Liver (tissue), 9 donors: Measurements from ENCODE around the gene HOXA4. TPM values are rescaled to one million over a fixed set of nuclear protein-coding genes. Genes with fewer than 3 reads are reported as not detected.

Source experiments
- DNase-seq: peaks from one replicate; pipeline ENCODE4 v3.0.0-alpha.2; 2017; ENCODE audit warnings: low spot score
- H3K27ac ChIP-seq, 2 donors: one replicate each; pipeline ENCODE4 v1.7.0; 2013; ENCODE audit warnings: inconsistent platforms in 2 of 2, low read length in 2 of 2, control low read depth in 1 of 2, low read depth in 1 of 2, mild to moderate bottlenecking in 1 of 2
- H3K27me3 ChIP-seq, 4 donors: one replicate each; pipeline versions ENCODE4 v1.6.1 to v1.7.0; 2013; ENCODE audit warnings: low read length in 3 of 4, inconsistent platforms in 1 of 4, mild to moderate bottlenecking in 1 of 4, moderate library complexity in 1 of 4; ENCODE audit not compliant: control insufficient read depth in 4 of 4, insufficient read depth in 4 of 4
- H3K36me3 ChIP-seq, 4 donors: one replicate each; pipeline versions ENCODE4 v1.6.1 to v1.7.0; 2013; ENCODE audit warnings: low read length in 3 of 4, mild to moderate bottlenecking in 3 of 4, low read depth in 1 of 4, moderate library complexity in 1 of 4; ENCODE audit not compliant: control insufficient read depth in 4 of 4, insufficient read depth in 3 of 4
- H3K4me1 ChIP-seq, 4 donors: one replicate each; pipeline versions ENCODE4 v1.6.1 to v1.7.0; 2013; ENCODE audit warnings: low read length in 3 of 4, mild to moderate bottlenecking in 3 of 4, moderate library complexity in 1 of 4; ENCODE audit not compliant: control insufficient read depth in 4 of 4, insufficient read depth in 4 of 4
- H3K4me3 ChIP-seq, 3 donors: one replicate each; pipeline versions ENCODE4 v1.6.1 to v1.7.0; 2013; ENCODE audit warnings: low read length in 3 of 3, control low read depth in 1 of 3, low read depth in 1 of 3, mild to moderate bottlenecking in 1 of 3
- H3K9ac ChIP-seq, 2 donors: one replicate each; pipeline ENCODE4 v1.7.0; 2013; ENCODE audit warnings: low read length in 2 of 2, mild to moderate bottlenecking in 2 of 2, moderate library complexity in 2 of 2, control low read depth in 1 of 2, low read depth in 1 of 2
- H3K9me3 ChIP-seq, 4 donors: one replicate each; pipeline versions ENCODE4 v1.6.1 to v1.7.0; 2013; ENCODE audit warnings: low read length in 3 of 4; ENCODE audit not compliant: control insufficient read depth in 4 of 4
- ATF3 ChIP-seq: IDR thresholded peaks from 2 replicates; pipeline ENCODE4 v1.6.1; 2016; ENCODE audit warnings: antibody characterized with exemption
- CTCF ChIP-seq: fragments of 150-350 bp; IDR thresholded peaks from 2 replicates; pipeline ENCODE4 v1.5.1; 2017; ENCODE audit warnings: improper control_type of control experiment, low read depth, low read length; ENCODE audit not compliant: missing input control
- EGR1 ChIP-seq, 2 donors: IDR thresholded peaks; 2 replicates each; pipeline ENCODE4 v1.6.1; 2016 to 2018; ENCODE audit warnings: antibody characterized with exemption in 2 of 2, low read depth in 2 of 2
- FOXA1 ChIP-seq: IDR thresholded peaks from 2 replicates; pipeline ENCODE4 v1.6.1; 2016; ENCODE audit warnings: antibody characterized with exemption
- FOXA2 ChIP-seq: IDR thresholded peaks from 2 replicates; pipeline ENCODE4 v1.6.1; 2016; ENCODE audit warnings: antibody characterized with exemption
- GABPA ChIP-seq, 2 donors: IDR thresholded peaks in 1 of 2; conservative IDR thresholded peaks in 1 of 2; 2 replicates each; pipeline ENCODE4 v1.6.1; 2016; ENCODE audit warnings: antibody characterized with exemption in 2 of 2, mild to moderate bottlenecking in 1 of 2, moderate library complexity in 1 of 2
- HNF4A ChIP-seq, 2 donors: conservative IDR thresholded peaks; 2 replicates each; pipeline ENCODE4 v1.6.1; 2016; ENCODE audit warnings: antibody characterized with exemption in 2 of 2, mild to moderate bottlenecking in 2 of 2
- HNF4G ChIP-seq: IDR thresholded peaks from 2 replicates; pipeline ENCODE4 v1.6.1; 2016; ENCODE audit warnings: antibody characterized with exemption
- JUND ChIP-seq, 2 donors: IDR thresholded peaks; 2 replicates each; pipeline ENCODE4 v1.6.1; 2016; ENCODE audit warnings: antibody characterized with exemption in 2 of 2
- MAX ChIP-seq: IDR thresholded peaks from 2 replicates; pipeline ENCODE4 v1.6.1; 2016; ENCODE audit warnings: antibody characterized with exemption
- NR2F2 ChIP-seq: IDR thresholded peaks from 2 replicates; pipeline ENCODE4 v1.6.1; 2016; ENCODE audit warnings: antibody characterized with exemption
- RAD21 ChIP-seq, 2 donors: IDR thresholded peaks; 2 replicates each; pipeline ENCODE4 v1.6.1; 2016; ENCODE audit warnings: antibody characterized with exemption in 2 of 2, mild to moderate bottlenecking in 2 of 2
- REST ChIP-seq: IDR thresholded peaks from 2 replicates; pipeline ENCODE4 v1.6.1; 2016; ENCODE audit warnings: antibody characterized with exemption, mild to moderate bottlenecking
- RXRA ChIP-seq, 2 donors: IDR thresholded peaks; 2 replicates each; pipeline ENCODE4 v1.6.1; 2017 to 2018; ENCODE audit warnings: antibody characterized with exemption in 2 of 2, mild to moderate bottlenecking in 1 of 2
- SP1 ChIP-seq: IDR thresholded peaks from 2 replicates; pipeline ENCODE4 v1.6.1; 2018; ENCODE audit warnings: antibody characterized with exemption, mild to moderate bottlenecking
- TAF1 ChIP-seq: conservative IDR thresholded peaks from 2 replicates; pipeline ENCODE4 v1.6.1; 2016; ENCODE audit warnings: antibody characterized with exemption, mild to moderate bottlenecking
- YY1 ChIP-seq: IDR thresholded peaks from 2 replicates; pipeline ENCODE4 v1.6.1; 2016; ENCODE audit warnings: antibody characterized with exemption, mild to moderate bottlenecking
- ZBTB33 ChIP-seq: IDR thresholded peaks from 2 replicates; pipeline ENCODE4 v1.6.1; 2016; ENCODE audit warnings: antibody characterized with exemption
- WGBS: extraction: QIAGEN DNeasy Blood & Tissue Kit; methylation state at CpG from one replicate; pipeline ENCODE4 v1.1.7; 2013; 5-methylcytosine and 5-hydroxymethylcytosine counted together
- polyA plus RNA-seq, 2 donors: library from polyadenylated mRNA; stranded (reverse) in 1 of 2; unstranded in 1 of 2; fragments of 200-250 nt in 1 of 2; fragments of >200 nt in 1 of 2; fragmentation: Nextera tagmentation in 1 of 2; extraction: Ambion mirVana in 1 of 2; gene quantifications; one replicate each; pipeline versions ENCODE4 v1.2.1 to v1.2.3, GENCODE V29; 2013 to 2015
- total RNA-seq, 2 donors: library from RNA; depleted of rRNA; stranded (reverse); fragments of >200 nt; gene quantifications; one replicate each; pipeline ENCODE4 v1.2.3, GENCODE V29; 2014
- donor health status: healthy.
- donor health status: healthy.
- donor health status: healthy.
- donor health status: healthy.
- donor health status: healthy.

HOXA4 gene
- total and polyA plus RNA-seq, 4 donors: 0.17 to 1.1 (median 0.30) TPM

- H3K36me3 ChIP-seq: no peaks in the 10 kb centered on the region
- no peak for TF ChIP-seq JUND (IDR thresholded peaks at IDR 0.05)
- no peak for TF ChIP-seq ZBTB33
- no peak for TF ChIP-seq HNF4G
- TF ChIP-seq REST: no peak
- TF ChIP-seq SP1: no peak
- no peak for TF ChIP-seq GABPA (IDR thresholded peaks at IDR 0.05 in 1 of 2, conservative IDR thresholded peaks at IDR 0.05 in 1 of 2)
- no peak for TF ChIP-seq FOXA2
- no peak for TF ChIP-seq CTCF
- TF ChIP-seq RXRA (IDR thresholded peaks at IDR 0.05): no peak
- no peak for TF ChIP-seq HNF4A (conservative IDR thresholded peaks at IDR 0.05)
- no peak for TF ChIP-seq TAF1
- no peak for TF ChIP-seq EGR1 (IDR thresholded peaks at IDR 0.05; ENCODE audit: low read depth in 2 of 2)
- TF ChIP-seq NR2F2: no peak
- no peak for TF ChIP-seq ATF3
- no peak for TF ChIP-seq FOXA1
- TF ChIP-seq YY1: no peak
- TF ChIP-seq MAX: no peak
- no peak for TF ChIP-seq RAD21 (IDR thresholded peaks at IDR 0.05)
- DNase-seq: no peak
- peaks cover 15 to 58% (median 28%) of the 10 kb centered on the region in 4 donors for H3K27me3 ChIP-seq
- H3K4me1 ChIP-seq: peaks cover 9 to 18% (median 15%) of the 10 kb centered on the region in 4 donors
- WGBS: 5% methylated on average over 46 of the region's 46 CpGs
- no peak overlapping the region for H3K27ac ChIP-seq
- H3K9ac ChIP-seq: no peak overlapping the region
- no peak overlapping the region for H3K4me3 ChIP-seq
- H3K9me3 ChIP-seq: peaks cover 0 to 9% (median under 1%) of the 10 kb centered on the region in 4 donors
Measured at GRCh38 chr7:27169658-27170425, 39.3 kb upstream of the HOXA4 start.
